ENCODE measurements around the gene HS3ST5.

Gene HS3ST5, protein sequence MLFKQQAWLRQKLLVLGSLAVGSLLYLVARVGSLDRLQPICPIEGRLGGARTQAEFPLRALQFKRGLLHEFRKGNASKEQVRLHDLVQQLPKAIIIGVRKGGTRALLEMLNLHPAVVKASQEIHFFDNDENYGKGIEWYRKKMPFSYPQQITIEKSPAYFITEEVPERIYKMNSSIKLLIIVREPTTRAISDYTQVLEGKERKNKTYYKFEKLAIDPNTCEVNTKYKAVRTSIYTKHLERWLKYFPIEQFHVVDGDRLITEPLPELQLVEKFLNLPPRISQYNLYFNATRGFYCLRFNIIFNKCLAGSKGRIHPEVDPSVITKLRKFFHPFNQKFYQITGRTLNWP

DNA sequence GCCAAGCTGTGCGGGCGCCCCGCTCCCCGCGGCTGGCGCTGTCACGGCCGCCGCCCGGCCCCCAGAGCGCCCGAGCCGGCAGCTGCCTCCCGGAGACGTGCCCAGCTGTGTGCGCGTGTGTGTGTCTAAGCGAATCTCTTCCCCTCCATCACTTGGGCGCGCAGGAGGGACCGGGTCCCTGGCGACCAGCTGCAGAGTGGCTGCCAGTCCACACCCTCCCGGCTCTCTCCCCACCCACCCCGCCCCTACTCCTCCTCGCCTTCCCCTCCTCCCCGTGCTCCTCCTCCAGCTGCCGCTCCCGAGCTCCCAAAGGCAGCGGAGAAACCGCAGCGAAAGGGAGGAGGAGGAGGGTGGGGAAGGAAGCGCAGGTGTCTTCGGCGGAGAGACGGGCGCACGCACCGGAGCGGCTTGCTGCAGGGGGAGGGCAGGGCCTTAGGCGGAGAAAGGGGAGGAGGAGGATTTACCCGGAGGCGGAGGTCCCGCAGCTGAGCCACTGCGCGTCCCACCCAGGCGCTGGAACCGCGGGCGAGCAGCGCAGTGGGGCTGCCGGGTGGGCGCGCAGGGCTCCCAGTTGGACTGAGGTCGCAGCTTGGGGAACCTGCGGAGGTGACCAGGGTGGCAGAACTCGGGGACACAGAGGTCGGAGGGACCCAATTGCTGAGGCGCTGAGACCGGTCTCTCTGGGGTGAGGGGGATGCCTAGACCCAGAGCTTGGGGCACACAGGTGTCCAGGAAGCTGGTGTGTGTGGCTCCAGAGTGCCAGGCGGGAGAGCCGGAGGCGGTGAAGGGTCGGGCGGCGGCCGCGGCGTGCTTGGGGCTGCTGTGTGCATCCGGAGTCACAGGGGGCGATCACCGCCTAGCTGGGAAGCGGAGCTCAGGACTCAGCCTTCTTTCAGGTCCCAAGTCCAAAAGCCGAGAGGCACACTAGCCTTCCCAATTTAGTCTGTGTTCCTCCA, at the start of gene HS3ST5:
Gene HS3ST5 (minus strand): TSS at position 198 of the 956 bp plus-strand sequence. CDS start 280,178 bp downstream, outside the sequence.
- DNase-seq (ENCODE audit: low read depth in 2 of 2), result no peak

DNA sequence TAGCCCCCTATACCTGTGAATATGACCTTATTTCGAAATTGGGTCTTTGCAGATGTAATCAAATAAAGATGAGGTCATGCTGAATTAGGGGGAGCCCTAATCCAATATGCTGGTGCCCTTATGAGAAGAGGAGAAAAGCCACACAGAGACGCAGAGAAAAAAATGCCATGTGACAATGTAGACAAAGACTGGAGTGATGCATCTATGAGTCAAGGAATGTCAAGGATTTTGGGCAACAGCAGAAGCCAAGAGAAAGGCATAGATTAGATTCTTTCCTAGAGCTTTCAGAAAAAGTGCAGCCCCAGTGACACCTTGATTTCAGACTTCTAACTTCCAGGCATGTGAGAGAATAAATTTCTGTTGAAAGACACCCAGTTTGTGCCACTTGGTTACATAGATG, 47.4 kb upstream of the HS3ST5 start:
- no peak for DNase-seq (ENCODE audit: low read depth in 2 of 2)

DNA sequence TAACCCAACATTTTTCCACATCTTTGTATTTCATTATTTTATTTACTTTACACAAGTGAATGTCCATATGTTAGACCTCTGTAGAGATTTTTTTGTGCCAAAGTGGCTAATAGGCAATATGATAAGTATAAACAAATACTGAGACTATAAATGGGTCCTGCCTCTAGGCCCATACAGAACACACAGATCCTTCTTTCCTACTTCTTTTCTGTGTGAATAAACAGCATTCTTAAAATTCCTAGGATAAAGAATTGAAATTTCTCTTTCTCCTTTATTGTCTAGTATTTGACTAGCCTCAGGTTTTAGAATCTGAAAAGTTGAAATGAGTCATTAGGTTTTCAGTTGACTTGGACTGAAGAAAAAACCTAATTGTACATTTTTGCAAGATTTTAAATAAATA, 46.3 kb upstream of the HS3ST5 start:
- no peak for DNase-seq (ENCODE audit: low read depth in 2 of 2)

DNA sequence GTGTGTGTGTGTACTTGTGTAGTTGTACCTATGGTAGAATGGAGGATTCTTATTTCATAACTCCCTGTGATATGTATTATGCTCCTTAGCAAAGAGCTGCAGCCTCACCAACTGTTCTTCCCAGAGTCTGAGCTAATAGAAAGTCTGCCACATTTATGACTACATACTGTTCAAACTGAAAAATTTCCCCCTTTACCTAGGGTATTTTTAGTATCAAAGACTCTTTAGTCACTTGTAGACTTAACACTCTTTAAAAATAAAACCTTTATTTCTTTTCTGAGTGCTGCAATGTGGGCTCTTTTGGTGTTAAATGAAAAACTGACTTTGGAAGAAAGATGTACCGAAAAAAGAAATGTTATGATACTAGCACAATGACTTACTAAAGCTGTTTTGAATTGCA, 39.6 kb upstream of the HS3ST5 start:
- no peak for DNase-seq (ENCODE audit: low read depth in 2 of 2)

DNA sequence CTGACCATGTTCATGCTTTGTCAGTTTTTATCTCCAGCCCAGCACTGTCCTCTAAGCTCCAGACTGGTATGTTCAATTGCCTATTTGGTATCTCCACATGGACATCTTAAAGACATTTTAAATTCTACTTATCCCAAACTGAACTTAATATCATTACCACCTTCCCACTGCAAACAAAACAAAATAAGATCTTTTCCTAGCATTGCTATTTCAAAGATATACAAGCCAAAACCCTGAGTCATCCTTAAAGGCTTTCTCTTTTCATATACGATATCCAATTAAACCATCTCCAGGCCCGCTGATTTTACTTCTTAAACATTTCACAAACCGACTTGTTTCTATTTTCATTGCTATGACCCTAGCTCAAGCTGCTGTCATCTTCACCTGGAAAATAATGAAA, 35.1 kb upstream of the HS3ST5 start:
- no peak for DNase-seq (ENCODE audit: low read depth in 2 of 2)

DNA sequence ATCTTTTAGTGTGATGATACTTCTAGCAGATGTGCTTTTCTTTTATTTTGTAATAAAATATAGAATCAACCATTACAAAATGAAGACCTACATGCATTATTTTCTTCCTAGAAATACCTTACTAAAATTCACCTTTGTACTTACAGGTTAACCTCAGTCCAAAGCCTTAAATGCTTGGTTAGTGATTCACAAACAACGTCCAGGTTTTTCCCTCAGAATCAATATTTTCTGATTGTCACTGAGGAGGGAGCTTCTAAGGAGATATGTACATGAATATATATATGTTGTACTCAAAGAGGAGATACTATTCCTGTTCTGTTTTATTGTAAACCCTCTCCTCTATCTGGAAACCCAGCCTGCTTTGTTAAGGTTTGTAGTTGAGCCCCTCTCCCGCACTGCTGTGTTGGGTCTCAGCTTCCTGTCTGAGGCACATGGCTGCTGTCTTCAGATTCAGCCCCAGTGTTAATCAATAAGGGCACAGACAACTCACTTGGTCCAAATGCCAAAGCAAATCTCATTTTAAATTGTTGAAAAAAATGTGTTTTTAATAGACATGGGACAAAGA, 33.9 kb upstream of the HS3ST5 start:
- DNase-seq (ENCODE audit: low read depth in 2 of 2), result no peak

DNA sequence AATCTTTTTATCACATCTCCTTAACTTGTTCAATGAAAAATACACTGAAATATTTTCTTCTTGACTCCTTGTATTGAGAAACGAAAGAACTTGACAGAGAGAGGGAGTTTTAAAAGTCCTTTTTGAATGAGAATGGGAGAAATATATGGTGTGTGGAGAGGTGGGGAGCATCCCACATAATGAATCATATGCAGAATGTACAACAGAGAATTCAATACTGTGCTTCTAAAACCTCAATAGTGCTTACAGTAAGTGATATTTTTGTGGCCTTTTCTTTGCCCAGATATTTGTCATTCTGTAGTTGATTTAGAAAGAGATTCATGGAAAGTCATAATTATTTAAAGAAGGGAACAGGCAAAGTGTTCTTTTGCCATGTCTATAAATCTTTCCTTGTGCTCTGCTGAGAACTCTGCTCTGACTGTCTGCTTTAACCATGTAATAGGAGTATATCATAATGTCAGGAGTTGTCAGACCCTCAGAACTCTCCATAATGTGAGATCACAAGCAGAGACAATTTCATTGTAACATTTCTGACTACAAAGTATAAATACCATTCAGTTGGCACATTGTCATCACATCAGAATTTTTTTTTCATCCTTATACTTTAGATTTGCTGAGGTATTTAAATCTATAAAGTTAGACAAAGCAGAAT, 32.8 kb upstream of the HS3ST5 start:
- no peak for DNase-seq (ENCODE audit: low read depth in 2 of 2)

DNA sequence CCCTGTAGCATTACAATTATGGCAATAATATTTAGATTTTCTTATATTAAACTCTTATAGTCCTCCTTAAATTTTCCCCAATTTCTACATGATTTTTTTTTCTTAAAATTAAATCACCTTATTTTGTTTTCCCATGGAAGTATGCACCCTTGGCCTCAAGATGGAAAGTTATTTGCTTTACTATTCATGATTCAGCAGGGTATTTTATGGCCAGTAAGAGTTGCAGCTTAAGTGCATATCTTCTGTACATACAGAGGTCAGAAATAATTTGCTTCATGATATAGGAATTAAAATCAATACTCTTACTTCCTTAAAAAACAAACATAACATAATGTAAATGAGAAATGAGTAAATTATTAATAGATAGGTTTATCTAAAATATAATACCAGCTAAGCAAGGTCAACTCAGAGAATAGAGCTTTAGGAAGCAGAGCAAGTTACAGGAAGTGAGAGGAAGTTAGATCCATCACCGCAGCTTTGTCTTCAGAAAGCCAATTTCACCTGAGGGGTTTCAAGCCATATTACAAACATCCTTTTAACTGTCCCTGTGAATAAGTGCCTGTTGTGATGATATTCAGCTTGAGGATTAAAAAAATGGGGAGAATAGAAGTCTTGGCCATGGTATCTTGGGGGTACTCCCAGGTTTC, 24.6 kb upstream of the HS3ST5 start:
- no peak for DNase-seq (ENCODE audit: low read depth in 2 of 2)

DNA sequence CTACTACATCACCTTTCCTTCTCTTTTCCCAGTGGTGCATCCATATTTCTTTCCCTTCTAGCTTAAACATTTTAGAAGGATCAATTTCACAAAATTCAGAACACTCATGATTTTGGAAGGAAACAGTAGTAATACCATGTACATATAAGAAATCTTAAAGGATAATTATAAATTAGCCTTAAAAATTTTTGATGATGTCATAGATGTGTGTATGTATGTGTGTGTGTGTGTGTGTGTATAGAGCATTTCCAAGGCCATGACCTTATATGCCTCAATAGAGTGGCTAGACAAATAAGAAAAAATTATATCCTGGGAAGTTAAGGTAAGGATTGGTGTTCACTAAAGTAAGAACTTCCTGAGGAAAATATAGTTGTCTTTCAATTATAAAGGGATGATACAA, 24.1 kb upstream of the HS3ST5 start:
- no peak for DNase-seq (ENCODE audit: low read depth in 2 of 2)

DNA sequence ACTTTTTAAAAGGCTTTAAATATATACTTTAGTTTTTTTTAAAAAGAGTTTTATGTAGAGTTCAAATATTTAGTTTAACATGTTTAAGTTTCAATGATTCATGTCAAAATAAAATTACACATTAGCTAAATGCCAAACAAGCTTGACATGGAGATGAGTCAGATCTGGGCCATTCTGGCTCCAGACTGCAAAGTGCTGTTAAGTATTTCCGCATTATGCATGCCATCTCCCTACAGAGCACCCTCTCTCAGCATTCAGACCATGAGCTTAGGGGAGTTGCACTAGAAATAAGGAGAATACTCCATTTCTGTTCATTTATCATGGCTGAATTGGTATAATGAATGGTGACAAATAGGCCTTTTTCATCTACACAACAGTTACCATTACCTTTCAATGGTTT, 21.5 kb upstream of the HS3ST5 start:
- DNase-seq (ENCODE audit: low read depth in 2 of 2), result no peak

DNA sequence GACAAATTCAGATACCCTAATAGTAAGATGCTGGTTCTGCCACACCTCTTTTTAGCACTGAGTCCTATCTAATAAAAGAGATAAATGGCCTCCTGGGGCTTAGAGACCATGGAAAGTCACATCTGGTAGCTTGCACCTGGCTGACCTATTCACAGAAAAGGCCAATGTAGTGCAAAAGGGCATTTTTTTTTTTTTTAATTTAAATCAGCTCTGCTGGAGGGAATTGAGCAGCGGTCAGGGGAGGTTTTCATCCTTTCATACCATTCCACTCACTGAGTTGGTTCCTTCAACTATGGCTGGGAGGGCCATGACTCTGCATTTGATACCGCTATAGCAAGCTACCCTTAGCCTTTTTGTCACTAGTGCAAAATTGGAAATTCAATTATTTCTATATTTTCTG, 20.1 kb upstream of the HS3ST5 start:
- DNase-seq (ENCODE audit: low read depth in 2 of 2), result no peak

DNA sequence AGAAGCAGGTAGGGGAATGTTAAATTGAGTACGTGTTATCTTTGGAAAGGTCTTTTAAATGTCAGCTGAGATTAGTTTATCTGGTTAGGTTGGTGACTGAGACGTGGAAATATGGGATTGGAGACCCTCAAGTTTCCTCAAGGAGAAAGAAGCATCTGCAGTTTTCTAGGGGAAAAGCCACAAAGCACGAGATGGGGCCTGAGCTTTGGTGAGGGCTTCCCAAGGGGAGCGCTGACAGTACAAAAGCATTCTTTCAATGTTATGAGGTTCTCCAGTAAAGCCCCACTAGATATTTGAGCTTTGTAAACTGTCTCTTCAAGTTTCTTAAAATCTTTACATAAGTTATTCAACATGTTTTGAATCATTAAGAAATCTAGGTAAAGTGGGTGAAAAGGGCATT, 19.6 kb upstream of the HS3ST5 start:
- DNase-seq (ENCODE audit: low read depth in 2 of 2), result no peak

DNA sequence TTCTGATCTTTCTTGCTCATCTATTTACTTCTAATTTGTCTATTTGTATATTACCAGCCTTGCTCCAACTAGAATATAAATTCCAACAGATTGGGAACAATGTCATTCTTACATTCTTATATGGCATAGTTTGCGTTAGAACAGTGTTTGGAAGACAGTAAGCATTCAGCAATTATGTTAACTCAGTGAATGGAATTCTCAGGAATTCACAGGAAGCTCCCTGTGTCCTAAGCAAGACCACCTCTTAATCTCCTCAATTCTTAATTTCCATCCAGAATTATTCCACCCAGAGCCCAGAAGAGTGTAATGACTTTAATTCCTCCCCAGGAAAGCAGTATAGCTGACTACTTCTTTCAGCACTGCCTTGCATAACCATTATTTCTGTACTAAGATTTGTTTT, 18.2 kb upstream of the HS3ST5 start:
- DNase-seq (ENCODE audit: low read depth in 2 of 2), result no peak

DNA sequence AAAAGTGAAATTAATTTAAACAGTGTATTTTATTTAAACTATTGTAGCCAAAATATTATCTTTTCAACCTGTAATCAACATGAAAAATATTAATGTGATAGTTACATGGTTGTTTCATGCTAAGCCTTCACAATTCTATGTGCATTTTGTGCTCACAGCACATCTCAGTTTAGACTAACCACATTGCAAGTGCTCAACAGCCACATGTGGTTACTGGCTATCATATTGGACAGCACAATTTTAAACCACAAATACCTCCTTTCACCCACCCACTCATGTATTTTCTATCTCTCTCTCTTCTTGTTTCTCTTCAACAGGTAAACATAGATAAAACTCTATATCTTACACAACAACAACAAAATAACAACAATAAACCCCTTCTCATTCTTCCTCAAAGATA, 12.5 kb upstream of the HS3ST5 start:
- DNase-seq (ENCODE audit: low read depth in 2 of 2), result no peak

DNA sequence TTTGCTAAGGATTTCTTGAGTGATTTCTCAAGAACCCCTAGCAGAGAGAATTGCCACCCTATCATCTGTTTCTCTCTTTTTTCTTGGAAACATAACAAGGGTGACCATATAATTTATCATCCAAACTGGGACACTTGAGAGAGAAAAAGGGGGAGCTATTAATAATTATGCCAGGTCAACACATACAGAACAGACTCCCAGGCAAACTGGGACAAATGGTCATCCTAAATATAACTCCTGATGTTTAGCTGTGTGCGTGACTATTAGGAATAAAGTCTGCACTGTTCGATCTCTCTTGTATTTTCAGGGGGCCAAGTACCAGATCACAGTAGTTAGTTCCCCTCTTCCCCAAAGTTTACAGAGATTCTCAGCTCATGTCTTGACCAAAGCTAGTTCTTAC, 11.7 kb upstream of the HS3ST5 start:
- no peak for DNase-seq (ENCODE audit: low read depth in 2 of 2)

DNA sequence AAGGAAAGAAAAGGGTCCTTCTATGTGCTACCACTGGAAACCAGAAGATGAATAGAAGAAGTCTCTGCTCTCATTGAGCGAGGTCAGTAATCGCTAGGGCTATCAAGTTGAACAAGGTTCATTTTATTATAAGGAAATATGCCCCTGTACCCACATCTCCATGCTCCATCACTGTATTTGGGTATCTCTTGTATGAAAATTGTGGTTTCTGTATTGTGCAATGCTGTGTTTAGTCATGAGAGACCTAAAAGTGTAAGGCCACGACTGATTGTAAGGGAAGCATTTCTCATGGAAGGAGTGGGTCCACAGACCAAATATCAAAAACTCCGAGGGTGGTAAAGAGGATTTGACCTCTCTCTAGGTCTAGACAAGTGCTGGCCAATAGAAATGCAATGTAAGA, 3.6 kb upstream of the HS3ST5 start:
- no peak for DNase-seq (ENCODE audit: low read depth in 2 of 2)

DNA sequence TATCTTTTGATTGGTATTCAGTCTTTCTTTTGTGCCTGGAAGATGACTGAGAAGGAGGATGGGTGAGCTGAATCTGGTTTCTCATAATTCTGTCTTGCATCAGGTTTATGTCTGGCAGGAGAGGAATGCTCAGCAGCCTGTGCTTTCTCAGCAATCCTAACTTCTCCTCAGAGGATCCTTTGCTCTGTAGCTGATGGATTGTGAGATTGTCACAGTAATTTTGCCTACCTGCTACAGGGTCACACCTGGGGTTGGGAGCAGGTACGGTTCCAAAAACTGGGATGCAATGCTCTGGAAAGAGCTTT, 2.1 kb upstream of the HS3ST5 start:
- no peak for DNase-seq (ENCODE audit: low read depth in 2 of 2)

DNA sequence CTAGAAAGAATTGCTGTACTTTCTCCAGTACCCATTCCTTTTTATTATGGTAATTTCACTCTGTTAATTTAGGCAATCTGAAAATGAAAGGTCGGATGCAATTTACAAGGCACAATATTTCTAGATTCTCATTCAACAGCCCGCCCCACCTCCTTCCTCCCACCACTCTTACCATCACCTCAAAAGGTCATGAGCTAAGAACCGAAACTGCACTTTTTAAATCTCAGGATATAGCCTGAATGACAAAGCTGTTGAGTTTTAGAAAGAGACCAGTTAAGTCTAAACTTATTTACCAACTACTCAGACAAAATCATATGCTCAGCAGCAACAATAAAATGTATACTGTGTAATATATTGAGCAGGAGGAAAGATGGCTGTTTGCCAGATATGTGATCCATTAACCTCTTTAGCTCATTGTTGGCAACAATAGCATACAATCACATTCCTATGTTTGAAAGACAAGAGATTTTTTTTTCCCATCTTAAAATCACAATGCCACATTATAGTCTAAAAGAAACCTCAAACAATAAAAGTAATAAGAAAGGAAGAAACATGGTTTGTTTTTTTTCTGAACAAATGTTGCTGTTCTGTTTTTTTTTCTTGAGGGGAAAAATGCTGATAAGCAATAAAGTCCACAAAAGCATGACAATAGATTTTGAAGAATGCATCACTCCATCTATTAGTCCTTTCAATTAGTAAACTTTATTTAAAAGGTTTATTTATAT, 1.6 kb upstream of the HS3ST5 start:
- DNase-seq (ENCODE audit: low read depth in 2 of 2), result no peak

DNA sequence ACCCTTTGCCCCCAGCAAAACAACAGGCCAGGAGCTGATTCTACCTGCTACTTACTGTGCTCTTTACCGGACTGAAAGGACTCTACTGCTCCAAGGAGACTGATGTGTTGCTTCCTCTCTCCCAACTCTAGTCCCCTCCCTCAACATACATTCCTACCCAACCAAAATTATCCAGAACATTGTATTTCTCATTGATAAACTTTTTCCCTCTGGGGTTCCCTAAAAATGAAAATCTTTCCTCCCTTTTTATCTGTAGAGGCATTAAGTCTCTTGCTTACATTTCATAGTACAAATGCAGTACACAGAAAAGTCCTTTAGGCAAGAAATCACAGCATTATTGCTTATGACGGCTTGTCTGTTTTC, 940 bp upstream of the HS3ST5 start:
- no peak for DNase-seq (ENCODE audit: low read depth in 2 of 2)

DNA sequence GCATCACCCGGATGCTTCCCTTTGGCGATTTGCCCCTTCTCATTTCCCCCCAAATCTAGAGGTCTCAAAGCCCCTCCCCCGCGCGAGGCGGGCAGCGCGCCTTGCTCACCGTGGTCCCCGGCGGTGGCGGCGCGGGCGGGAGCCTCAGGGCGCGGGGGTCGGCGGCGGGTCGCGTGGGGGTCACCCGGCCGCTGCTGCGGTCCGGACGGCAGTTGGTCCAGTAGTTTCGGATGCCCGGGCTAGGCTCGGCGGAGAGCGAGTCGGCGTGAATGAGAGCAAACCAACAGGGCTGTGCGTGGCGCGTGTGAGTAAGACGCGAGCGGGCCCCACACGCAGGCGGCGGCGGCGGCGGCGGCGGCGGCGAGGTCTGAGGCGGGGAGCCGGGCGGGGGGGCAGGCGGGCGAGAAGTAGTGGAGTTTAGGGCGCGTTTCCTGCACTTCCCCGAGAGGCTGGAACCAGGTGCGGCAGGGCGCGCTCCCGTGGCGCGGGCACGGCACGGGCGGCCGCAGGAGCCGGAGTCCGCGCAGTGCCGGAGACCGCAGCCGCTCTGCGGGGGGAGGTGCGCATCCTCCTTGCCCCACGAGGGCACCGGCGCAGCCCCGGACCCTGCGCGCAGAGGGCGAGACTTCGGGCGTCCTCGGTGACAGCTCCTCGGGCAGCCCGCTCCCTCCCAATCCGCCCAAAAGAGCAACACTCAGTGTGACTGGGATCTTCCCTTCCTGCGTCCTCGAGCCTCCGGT, 567 bp downstream of the HS3ST5 start:
- no peak for DNase-seq (ENCODE audit: low read depth in 2 of 2)

DNA sequence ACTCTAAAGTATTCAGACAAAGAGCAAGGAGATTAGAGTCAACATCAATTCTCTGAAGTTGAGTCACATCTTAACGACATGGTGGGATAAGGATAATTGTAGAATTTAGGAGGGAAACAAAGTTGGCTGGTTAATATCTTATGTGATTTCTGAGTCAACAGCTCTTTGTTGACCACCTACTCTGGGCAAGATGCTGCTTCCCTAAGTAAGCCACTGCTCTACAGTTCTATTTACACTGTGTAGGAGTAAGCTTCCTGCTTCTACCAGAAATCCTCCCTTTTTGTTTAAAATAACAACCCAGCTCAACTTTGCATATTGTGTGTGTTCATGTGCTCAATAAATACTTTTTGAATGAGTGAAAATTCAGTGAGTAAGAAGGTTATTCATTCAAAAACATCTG, 3.1 kb downstream of the HS3ST5 start:
- DNase-seq (ENCODE audit: low read depth in 2 of 2), result no peak
